H7 (cell line): ENCODE measurements around the gene LPCAT1. TPM values are rescaled to one million over a fixed set of nuclear protein-coding genes. Genes with fewer than 3 reads are reported as not detected.

Experiments
- DNase-seq: peaks from one replicate; pipeline ENCODE4 v3.0.0; 2012
- H3K27me3 ChIP-seq: 2 replicates; pipeline ENCODE4 v1.6.0; 2011; ENCODE audit warnings: mild to moderate bottlenecking, low read length; ENCODE audit not compliant: control insufficient read depth, insufficient read depth
- H3K36me3 ChIP-seq: replicated peaks from 2 replicates; pipeline ENCODE4 v1.5.1; 2011; ENCODE audit warnings: low read length; ENCODE audit not compliant: control insufficient read depth, insufficient read depth
- H3K4me3 ChIP-seq: 2 replicates; pipeline ENCODE4 v1.5.1; 2011; ENCODE audit warnings: low read depth, mild to moderate bottlenecking, control low read depth, low read length, moderate library complexity; ENCODE audit not compliant: insufficient read depth
- total RNA-seq: library from RNA; depleted of rRNA; stranded (reverse); fragments of >200 nt; shearing (Covaris generic); gene quantifications from 2 replicates; pipeline ENCODE4 v1.2.3, GENCODE V29; 2014

LPCAT1 gene
- total RNA-seq, 1 experiment from 2014 or later: 77.5 TPM

DNA sequence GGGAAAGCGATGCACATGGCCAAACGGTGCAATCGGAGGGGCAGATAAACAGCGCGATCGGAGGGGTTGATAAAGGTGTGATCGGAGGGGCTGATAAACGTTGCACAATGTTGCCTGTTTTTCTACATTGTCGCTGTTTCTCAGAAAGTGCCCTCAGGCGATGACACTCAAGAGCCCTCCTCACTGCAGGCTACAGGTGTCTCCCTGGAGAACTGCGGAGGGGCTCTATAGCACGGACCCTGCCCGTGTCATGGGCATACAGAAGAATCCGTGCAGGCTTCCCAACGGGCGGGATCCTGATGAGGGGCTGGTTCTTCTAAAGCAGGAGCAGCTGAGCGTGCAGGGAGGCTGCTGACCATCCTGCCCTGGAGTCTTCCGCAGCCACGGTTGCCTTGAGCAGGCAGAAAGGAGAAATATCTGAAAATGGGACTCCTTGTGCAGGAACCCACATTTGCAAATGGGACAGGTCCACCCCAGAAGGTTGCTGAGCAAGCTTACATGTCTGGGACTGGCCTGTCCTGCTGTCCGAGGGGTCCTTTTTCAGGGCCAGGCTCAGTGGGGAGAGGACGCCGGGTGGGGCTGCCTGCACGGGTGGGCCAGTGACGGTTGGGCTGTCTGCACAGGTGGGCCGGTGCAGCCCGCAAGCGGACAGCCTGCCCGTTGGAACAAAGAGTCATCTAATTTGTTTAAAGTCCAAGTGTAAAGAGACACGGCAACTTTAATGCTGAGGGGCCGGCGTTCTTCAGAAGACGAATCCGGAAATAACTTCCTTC lies 25.1 kb upstream of the LPCAT1 start:
- no peaks in the 10 kb centered on the region for H3K36me3 ChIP-seq
- no peak for DNase-seq
- H3K4me3 ChIP-seq: no peak overlapping the region
- no peaks in the 10 kb centered on the region for H3K27me3 ChIP-seq

DNA sequence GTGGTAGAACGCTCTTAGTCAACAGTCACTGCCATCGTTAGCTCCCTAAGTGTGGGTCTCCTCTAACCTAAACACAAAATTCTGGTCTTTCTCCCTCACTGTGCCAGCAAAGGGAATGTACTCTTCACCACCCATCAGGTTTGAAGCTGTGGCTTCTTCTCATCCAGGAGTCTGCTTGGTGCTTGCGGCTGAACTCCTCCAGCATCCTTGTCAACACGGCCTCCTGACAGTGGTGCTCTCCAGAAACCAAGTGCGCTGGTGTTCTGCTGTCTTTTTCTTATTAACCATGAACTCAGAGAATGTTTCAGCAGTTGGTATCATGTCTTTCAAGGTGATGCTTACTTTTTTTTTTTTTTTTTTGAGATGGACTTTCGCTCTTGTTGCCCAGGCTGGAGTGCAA lies 23.9 kb upstream of the LPCAT1 start:
- no peaks in the 10 kb centered on the region for H3K36me3 ChIP-seq
- no peak for DNase-seq
- H3K27me3 ChIP-seq: no peaks in the 10 kb centered on the region
- no peak overlapping the region for H3K4me3 ChIP-seq

DNA sequence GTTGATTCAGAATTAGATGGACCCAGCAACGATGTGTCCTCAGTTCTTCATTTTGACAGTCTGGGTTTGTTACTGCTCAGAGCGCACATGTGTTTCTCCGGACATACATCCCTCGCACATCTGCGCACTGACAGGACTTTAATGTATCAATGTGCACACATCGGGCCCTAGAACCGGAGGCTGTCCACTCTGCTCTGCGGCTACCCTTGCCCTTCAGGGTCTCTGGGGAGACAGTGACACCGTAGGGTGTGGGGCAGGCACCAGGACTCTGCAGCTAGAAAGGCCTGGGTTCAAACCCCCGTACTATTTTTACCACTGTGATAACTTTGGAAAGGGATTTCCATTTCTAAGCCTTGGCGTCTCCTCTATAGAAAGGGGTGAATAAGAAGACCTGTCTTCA lies 23.5 kb upstream of the LPCAT1 start:
- Histone ChIP-seq H3K27me3 (no peaks in the 10 kb centered on the region), H3K4me3 (no peak overlapping the region), H3K36me3 (no peaks in the 10 kb centered on the region)
- DNase-seq: no peak

DNA sequence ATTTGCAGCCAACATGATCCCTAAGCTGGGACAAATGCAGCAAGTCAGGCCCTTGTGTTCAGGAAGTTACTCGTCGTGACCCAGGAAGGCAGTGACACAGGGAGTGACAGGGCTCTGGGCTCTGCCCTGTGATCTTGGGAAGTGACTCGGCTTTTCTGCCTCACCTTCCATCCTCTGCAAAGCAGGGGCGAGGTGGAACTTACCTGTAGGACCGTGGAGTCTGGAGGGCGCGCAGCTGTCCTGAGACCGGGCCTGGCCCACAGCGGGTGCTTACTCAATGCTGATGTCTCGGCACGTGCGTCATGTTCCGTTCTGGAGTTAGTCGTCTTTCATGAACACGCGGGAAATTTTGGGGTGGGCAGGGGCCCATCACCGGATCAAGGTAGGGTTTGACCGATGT lies 22.8 kb upstream of the LPCAT1 start:
- no peak for DNase-seq
- no peaks in the 10 kb centered on the region for H3K27me3 ChIP-seq
- H3K4me3 ChIP-seq: no peak overlapping the region
- no peaks in the 10 kb centered on the region for H3K36me3 ChIP-seq

DNA sequence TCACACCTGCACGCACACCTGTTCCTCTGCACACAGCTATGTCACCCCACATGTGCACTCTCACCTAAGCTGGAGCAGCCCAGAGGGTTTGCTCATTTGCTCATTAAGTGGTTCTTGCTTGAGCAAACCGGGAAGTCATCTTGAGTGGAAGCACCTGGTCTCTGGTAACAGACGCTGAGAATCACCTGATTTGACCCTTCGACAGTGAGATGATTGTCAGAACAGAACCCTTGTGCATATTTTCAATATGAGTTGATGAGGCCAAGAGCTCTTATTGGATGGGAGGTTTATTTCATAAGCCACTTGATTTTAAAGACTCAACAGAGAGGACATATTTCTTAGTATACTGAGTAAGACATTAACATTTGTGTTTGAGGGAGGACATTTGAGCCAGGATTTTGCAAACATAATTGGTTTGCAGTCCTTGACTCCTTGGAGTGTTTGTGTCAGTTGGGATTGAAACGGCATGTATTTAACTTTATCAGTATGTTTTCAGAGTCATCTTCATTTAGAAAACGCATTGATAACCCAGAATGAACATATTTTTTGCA lies 22.1 kb upstream of the LPCAT1 start:
- DNase-seq: no peak
- H3K36me3 ChIP-seq: no peaks in the 10 kb centered on the region
- no peak overlapping the region for H3K4me3 ChIP-seq
- no peaks in the 10 kb centered on the region for H3K27me3 ChIP-seq

DNA sequence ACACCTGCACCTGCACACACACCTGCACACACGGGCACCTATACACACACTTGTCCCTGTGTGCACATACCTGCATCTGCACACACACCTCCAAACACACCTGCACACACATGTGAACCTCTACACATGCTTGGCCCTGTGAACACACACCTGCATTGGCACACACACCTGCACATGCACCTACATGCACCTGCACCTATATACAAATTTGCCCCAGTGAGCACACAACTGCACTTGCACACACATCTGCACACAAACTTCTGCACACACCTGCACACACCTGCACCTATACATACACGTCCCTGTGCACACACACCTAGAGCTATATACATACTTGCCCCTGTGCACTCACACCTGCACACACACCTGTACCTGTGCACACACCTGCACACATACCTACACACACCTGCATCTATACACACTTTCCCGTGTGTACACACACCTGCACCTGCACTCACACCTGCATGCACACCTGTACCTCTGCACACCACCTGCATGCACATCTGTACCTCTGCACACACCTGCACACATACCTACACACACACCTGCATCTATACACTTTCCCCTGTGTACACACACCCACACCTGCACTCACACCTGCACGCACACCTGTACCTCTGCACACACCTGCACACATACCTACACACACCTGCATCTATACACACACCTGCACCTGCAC lies 21.5 kb upstream of the LPCAT1 start:
- DNase-seq: no peak
- no peak overlapping the region for H3K4me3 ChIP-seq
- no peaks in the 10 kb centered on the region for H3K27me3 ChIP-seq
- H3K36me3 ChIP-seq: no peaks in the 10 kb centered on the region

DNA sequence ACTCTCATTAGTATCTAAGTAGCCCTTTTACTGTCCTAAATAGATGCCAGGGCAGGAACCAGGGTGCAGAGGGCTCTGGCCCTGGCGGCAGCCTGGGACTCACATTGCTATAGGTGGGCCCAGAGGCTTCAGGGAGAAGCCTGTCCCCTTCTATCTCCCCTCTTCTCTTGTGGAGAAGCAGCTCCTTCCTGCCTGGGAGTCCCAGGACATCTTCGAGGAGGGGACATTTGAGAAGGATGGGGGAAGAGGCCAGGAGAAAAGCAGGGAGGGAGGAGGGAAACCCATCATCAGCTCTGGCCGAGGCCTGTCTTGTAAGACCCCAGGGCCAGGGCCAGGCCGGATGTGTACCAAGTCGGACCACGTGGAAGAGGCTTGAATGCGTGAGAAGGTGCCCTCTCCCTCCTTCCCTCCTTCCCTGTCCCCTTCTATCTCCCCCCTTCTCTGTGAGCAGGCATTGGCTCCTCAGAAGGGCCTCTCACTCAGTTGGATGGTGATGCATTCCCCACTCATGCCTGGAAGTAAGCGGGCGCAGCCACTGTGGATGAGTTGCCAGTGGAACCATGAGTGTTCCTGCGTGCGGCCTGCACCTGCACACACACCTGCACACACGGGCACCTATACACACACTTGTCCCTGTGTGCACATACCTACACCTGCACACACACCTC lies 20.7 kb upstream of the LPCAT1 start:
- DNase-seq: no peak
- Histone ChIP-seq H3K36me3 (no peaks in the 10 kb centered on the region), H3K4me3 (no peak overlapping the region), H3K27me3 (no peaks in the 10 kb centered on the region)

DNA sequence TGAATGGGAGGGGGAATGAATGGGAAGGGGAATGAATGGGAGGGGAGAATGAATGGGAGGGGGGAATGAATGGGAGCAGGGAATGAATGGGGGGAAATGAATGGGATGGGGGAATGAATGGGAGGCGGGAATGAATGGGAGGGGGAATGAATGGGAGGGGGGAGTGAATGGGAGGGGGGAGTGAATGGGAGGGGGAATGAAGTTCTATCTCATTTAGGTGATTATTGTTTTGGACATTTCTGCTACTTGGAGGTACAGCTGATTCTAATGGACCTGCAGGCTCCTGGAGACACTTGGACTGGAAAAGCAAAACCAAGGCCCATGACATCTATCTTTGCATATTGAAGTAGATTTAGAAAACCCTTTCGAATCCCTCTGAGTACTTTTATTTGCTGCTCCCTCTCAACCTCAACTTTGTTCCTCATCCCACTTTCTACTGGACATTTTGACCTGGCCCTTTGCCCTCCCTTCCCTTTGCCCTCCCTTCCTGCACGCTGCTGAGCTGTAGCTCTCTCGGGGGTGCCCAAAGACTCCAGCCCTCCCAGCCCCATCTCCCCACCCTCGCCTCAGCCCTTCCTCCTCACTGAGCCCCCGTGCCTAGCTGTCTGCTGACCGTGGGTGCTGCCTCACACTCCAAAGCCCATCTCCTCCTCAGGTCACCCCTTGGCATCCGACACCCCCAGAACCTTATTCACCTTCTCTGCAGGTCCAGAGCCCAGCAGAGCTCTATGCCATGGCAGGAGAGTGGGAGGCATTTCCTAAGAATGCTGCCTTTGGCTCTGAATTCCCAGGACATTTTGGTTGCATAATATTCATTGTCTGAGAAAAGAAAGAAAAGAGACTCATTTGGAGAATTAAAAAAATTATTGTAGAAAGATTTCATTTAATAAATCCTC lies 19.9 kb upstream of the LPCAT1 start:
- H3K4me3 ChIP-seq: no peak overlapping the region
- no peaks in the 10 kb centered on the region for H3K36me3 ChIP-seq
- DNase-seq: no peak
- no peaks in the 10 kb centered on the region for H3K27me3 ChIP-seq

DNA sequence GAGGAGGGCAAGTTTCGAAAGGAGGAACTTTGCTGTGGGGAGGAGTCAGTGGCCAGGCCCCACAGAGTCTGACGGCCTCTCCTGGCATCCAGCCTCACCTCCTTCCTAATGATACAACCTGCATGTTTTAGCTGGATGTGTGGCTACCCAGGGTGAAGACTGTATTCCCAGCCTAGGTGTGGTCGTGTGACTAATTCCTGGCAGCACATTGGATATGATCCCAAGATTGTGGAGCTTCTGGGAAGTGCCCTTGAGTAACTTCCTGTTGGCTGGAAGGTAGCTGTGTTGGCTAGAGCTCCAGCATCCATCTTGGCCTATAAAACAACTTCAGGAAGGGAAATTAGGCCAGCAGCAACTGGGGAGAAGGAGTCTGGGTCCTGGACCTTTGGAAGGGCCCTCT lies 19.0 kb upstream of the LPCAT1 start:
- DNase-seq: no peak
- Histone ChIP-seq H3K27me3 (no peaks in the 10 kb centered on the region), H3K4me3 (no peak overlapping the region), H3K36me3 (no peaks in the 10 kb centered on the region)

DNA sequence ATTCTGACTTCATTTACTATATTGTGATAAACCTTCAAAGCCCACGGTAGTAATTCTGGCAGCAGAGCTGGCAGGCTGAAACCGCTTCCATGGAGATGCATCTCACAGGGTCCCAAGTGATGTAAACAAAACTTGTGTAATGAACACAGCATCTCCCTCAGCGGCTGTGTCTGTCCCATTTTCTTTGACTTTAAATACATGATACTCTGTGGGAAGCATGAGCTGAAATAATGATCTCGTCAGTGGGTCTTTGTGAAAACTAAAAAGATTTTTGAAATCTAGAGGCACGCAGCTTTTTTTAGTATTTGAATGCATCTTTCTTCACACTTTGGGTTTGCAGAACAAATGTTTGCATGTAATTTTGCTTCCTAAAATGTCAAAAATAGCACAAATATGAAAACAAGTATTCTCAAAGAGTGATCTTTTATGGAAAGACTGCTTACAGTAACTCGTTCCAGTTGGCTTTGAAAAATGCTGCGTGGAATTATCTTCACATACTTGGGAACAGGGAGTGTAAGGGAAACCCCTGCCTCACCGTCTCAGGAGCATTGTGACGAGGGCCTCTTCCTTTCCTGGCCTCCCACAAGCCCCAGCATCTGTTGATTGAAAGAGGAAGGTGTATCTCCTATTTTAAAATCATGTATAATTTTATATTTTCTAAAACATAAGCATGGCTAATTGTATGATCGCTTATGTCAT lies 18.1 kb upstream of the LPCAT1 start:
- DNase-seq: no peak
- Histone ChIP-seq H3K4me3 (no peak overlapping the region), H3K36me3 (no peaks in the 10 kb centered on the region), H3K27me3 (no peaks in the 10 kb centered on the region)

DNA sequence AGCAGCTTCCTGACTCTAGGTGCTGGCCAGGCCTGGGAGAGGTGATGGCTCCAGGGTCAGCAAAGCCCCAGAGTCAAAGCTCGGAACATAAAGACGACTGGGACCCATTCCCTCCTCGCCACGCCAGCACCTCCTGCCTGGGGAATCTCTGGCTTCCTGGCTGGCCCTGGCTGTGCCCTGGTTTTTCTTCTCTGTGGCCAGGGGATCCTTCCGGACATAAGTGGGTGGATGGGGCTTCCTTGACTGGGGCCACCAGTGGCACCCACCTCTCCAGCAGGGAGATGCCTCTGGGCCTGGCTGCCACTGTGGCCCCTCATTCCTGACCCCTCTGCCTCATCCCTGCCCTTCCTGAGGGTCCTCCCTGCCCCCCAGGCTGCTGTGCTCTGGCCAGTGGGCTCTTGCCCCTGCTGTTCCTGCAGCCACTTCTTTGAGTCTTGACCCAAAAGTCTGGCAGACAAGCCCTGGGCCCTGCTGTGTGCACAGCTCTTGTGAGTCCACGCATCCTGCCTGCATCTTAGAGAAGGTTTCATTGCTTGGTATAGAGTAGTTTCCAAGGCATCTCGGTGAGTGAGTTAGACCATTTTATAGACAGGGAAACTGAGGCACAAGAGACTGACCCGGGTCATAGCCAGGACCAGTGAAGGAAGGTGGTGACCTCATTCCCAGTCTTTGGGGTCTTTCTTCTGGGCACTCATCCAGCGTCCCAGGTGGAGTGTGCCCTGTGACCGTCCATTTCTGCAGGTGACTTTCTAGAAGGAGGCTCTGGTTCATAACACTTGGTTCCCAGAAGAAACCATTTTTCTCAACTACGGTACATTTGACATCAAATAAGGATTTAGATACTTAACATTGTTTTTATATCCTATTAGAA lies 17.3 kb upstream of the LPCAT1 start:
- no peaks in the 10 kb centered on the region for H3K27me3 ChIP-seq
- no peak overlapping the region for H3K4me3 ChIP-seq
- DNase-seq: no peak

DNA sequence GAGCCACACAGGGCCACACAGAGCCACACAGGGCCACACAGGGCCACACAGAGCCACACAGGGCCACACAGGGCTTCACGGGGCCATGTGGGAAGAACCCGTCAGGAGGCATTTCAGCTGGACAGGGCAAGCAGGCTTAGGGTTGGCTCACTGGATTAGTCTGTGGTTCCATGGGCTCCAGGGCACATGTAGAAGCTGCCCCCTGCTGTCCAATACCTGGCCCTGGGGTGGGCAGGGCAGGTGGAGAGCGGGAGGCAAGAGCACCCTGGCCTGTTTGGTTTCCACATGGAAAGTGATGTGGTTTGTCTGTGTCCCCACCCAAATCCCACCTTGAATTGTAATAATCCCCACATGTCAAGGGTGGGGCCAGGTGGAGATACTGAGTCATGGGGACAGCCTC lies 16.4 kb upstream of the LPCAT1 start:
- H3K27me3 ChIP-seq: no peaks in the 10 kb centered on the region
- DNase-seq: no peak

More for the DNA sequence above, 17.3 kb upstream of the LPCAT1 start:
- H3K36me3 ChIP-seq: no peaks in the 10 kb centered on the region

More for the DNA sequence above, 16.4 kb upstream of the LPCAT1 start:
- H3K4me3 ChIP-seq: no peak overlapping the region
- H3K36me3 ChIP-seq: no peaks in the 10 kb centered on the region
